Testis (tissue), 3 donors: ENCODE measurements around the gene NPVF. TPM values are rescaled to one million over a fixed set of nuclear protein-coding genes. Genes with fewer than 3 reads are reported as not detected.

Experiments used
- DNase-seq: peaks from one replicate; pipeline ENCODE4 v3.0.0-alpha.2; 2019
- H3K27ac ChIP-seq, 2 donors: fragments of 200-600 bp; sonication (generic); one replicate each; pipeline ENCODE4 v1.5.1; 2019
- H3K27me3 ChIP-seq: fragments of 200-600 bp; sonication (generic); one replicate; pipeline ENCODE4 v1.5.1; 2019
- H3K36me3 ChIP-seq: fragments of 200-600 bp; sonication (generic); one replicate; pipeline ENCODE4 v1.5.1; 2017; ENCODE audit warnings: low read depth; ENCODE audit errors: missing control alignments
- H3K4me1 ChIP-seq: fragments of 200-600 bp; sonication (generic); one replicate; pipeline ENCODE4 v1.5.1; 2019
- H3K4me3 ChIP-seq, 2 donors: fragments of 200-600 bp; sonication (generic); one replicate each; pipeline ENCODE4 v1.5.1; 2017 to 2019
- H3K9me3 ChIP-seq: fragments of 200-600 bp; sonication (generic); one replicate; pipeline ENCODE4 v1.5.1; 2017
- POLR2A ChIP-seq: fragments of 450-650 bp; IDR thresholded peaks from one replicate; pipeline ENCODE4 v1.6.1; 2017; ENCODE audit warnings: antibody characterized with exemption, mild to moderate bottlenecking, moderate library complexity
- WGBS, 2 donors: methylation state at CpG; one replicate each; pipeline ENCODE4 v1.1.5; 2018; 5-methylcytosine and 5-hydroxymethylcytosine counted together
- intact Hi-C: fragments of 100-400 bp; cut with DNase I; formaldehyde crosslinking; loops from one replicate; pipeline ENCODE4 v1.15.1; 2023; ENCODE audit warnings: low total_unique reads
- polyA plus RNA-seq: library from polyadenylated mRNA; stranded (reverse); fragments of 350-450 nt; fragmentation: Illumina TruSeq; extraction: RNeasy Lipid Tissue Mini Kit (QIAGEN cat#74804); gene quantifications from one replicate; pipeline ENCODE4 v1.2.3, GENCODE V29; 2014; ENCODE audit warnings: low read depth, low replicate concordance; ENCODE audit not compliant: insufficient read depth
- total RNA-seq, 2 donors: library from RNA; depleted of rRNA; stranded (reverse); fragments of >200 nt; gene quantifications; one replicate each; pipeline ENCODE4 v1.2.3, GENCODE V29; 2016
- TF ChIP-seq, protein P1 (sequence below), 3 experiments: fragments of 450-650 bp in 2 of 3; fragments of 200-600 bp in 1 of 3; sonication (generic) in 1 of 3; IDR thresholded peaks; one replicate each; pipeline ENCODE4 v1.5.1; 2016 to 2019; ENCODE audit warnings: antibody characterized with exemption in 3 of 3, mild to moderate bottlenecking in 2 of 3, moderate library complexity in 1 of 3

The NPVF gene
- total and polyA plus RNA-seq, 3 donors from 2014 or later: not detected

DNA sequence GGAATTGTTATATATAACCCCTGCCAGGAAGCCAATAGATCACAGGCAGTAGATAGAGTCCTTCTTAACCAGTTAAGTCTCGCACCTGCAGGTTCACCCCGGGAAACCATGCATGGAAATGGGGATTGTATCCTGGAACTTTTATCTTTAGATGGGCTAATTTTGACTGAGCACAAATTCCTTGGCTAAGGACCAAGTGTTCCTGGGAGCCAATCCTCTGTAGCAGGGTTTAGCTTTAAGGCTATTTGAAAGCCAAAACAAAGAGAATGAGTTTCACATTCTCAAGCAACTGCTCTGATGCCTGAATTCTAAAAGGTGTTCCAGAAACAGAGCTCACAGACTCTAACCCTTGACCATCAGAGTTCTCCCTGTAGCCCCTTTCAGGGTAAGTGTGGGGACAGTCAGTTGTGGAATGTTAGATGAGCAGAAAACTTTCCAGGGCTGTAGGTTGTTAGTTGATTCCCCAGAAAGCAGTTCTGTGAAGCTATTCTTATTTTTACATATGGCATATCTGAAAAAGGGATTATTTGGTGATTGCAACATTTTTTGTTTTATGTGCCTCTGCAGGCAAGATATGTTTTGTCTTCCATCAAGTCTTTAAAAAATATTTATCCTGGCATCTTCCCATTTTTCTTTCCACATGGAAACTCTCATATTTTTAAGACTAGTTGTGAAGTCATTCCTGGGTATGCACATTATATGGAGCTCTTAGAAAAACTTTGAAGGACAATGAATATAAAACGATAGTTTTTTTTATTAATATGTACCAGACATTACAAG lies 16.2 kb upstream of the NPVF start:
- intact Hi-C loops: no loop called here
- no peak for DNase-seq
- Histone ChIP-seq H3K9me3 (no peaks in the 10 kb centered on the region), H3K36me3 (no peaks in the 10 kb centered on the region), H3K4me1 (no peaks in the 10 kb centered on the region), H3K4me3 (no peak overlapping the region), H3K27me3 (no peaks in the 10 kb centered on the region), H3K27ac (no peak overlapping the region)
- 38 to 53% methylated on average over 3 of the region's 3 CpGs for WGBS, 2 donors
- no peak for TF ChIP-seq POLR2A
- TF ChIP-seq, protein P1, sequence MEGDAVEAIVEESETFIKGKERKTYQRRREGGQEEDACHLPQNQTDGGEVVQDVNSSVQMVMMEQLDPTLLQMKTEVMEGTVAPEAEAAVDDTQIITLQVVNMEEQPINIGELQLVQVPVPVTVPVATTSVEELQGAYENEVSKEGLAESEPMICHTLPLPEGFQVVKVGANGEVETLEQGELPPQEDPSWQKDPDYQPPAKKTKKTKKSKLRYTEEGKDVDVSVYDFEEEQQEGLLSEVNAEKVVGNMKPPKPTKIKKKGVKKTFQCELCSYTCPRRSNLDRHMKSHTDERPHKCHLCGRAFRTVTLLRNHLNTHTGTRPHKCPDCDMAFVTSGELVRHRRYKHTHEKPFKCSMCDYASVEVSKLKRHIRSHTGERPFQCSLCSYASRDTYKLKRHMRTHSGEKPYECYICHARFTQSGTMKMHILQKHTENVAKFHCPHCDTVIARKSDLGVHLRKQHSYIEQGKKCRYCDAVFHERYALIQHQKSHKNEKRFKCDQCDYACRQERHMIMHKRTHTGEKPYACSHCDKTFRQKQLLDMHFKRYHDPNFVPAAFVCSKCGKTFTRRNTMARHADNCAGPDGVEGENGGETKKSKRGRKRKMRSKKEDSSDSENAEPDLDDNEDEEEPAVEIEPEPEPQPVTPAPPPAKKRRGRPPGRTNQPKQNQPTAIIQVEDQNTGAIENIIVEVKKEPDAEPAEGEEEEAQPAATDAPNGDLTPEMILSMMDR (IDR thresholded peaks at IDR 0.05): no peak

DNA sequence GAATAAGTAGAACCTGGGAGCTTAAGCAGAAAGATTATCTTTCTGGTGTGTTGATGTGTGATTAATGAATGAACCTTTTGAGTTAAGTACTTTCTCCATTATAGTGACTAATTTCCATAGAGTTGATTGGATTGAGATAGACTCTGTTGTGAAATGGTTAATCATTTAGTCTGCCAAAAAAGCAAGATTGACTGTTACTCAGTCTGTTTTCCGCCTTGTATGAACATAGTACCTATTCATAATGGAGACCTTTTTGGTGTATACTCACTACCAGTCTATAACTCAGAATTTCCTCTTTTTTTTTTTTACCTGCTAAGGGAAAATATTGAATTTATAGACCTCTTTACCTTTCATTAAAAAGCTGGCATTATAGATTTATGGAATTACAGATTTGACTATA lies 14.4 kb upstream of the NPVF start:
- H3K9me3 ChIP-seq: no peaks in the 10 kb centered on the region
- 95 to 100% methylated on average over 1 of the region's 1 CpG for WGBS, 2 donors
- no peak for TF ChIP-seq POLR2A
- TF ChIP-seq, protein P1 (IDR thresholded peaks at IDR 0.05): no peak
- no peak overlapping the region for H3K4me3 ChIP-seq
- H3K36me3 ChIP-seq: no peaks in the 10 kb centered on the region
- DNase-seq: no peak
- H3K4me1 ChIP-seq: no peaks in the 10 kb centered on the region
- H3K27me3 ChIP-seq: no peaks in the 10 kb centered on the region
- H3K27ac ChIP-seq: no peak overlapping the region
- intact Hi-C loops: no loop called here

DNA sequence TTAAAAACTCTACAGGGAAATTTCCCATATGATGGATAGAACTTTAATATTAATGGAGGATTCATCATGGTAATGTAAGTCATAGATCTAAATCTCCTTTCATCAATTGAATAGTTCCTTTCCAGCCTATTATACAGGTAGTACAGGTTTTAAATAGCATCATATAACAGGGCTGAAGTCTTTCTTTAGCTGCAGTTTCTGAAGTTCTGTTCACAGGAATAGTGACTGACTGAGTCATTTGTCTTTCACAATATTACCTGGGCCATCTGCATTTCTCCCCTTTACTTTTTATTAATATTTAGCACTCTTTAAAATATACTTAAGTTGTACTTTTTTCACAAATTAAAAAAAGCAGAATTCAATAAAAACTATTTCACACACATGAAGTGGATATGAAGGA lies 12.6 kb upstream of the NPVF start:
- Histone ChIP-seq H3K9me3 (no peaks in the 10 kb centered on the region), H3K4me1 (no peaks in the 10 kb centered on the region), H3K27me3 (no peaks in the 10 kb centered on the region), H3K4me3 (no peak overlapping the region), H3K27ac (no peak overlapping the region), H3K36me3 (no peaks in the 10 kb centered on the region)
- DNase-seq: no peak
- intact Hi-C loops: no loop called here
- no peak for TF ChIP-seq POLR2A
- TF ChIP-seq, protein P1 (IDR thresholded peaks at IDR 0.05): no peak

DNA sequence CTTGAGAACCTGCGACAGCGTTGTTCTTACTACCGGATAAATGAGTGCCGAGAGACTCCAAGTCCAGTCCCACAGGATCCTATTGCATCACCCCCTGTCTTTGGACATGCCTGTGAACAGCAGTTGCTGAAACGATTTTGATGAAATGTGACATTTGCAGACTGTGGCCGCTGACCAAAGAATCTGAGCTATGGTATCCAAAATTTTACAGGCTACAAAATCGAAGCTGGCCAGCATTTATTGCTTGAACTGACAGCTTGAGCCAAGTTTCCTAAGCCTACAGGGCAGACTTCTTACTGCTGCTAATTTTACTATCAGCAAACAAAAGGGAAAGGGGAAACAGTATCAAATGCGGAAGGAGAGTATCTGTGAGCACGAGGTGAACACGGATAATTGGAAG lies 12.1 kb upstream of the NPVF start:
- H3K27ac ChIP-seq: no peak overlapping the region
- no peak overlapping the region for H3K4me3 ChIP-seq
- no peaks in the 10 kb centered on the region for H3K9me3 ChIP-seq
- H3K4me1 ChIP-seq: no peaks in the 10 kb centered on the region
- TF ChIP-seq, protein P1 (IDR thresholded peaks at IDR 0.05): no peak
- TF ChIP-seq POLR2A: no peak
- no peaks in the 10 kb centered on the region for H3K36me3 ChIP-seq
- intact Hi-C loops: no loop called here
- no peaks in the 10 kb centered on the region for H3K27me3 ChIP-seq
- 74 to 83% methylated on average over 10 of the region's 10 CpGs for WGBS, 2 donors
- no peak for DNase-seq

DNA sequence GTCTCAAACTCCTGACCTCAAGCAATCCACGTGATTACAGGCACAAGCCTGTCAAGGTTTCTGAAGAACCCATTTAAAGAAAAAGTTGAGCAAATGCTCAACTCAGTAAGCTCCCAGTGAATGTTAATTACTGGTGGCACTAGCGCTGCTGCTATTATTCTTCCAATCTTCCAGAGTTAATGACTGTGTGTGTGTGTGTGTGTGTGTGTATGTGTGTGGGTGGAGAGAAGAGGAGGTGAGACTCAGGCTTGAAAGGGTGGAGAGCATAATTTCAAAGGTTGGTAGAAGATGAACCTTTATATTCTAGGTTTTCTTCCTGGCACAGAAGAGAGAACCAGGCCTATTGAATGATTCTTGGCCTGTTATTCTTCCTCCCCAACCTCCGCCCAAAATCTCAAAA lies 11.6 kb upstream of the NPVF start:
- WGBS, 2 donors: 81 to 94% methylated on average over 3 of the region's 3 CpGs

More for the DNA sequence above, 11.6 kb upstream of the NPVF start:
- no peaks in the 10 kb centered on the region for H3K36me3 ChIP-seq
- H3K9me3 ChIP-seq: no peaks in the 10 kb centered on the region
- H3K27ac ChIP-seq: no peak overlapping the region
- H3K4me1 ChIP-seq: no peaks in the 10 kb centered on the region
- H3K27me3 ChIP-seq: no peaks in the 10 kb centered on the region
- H3K4me3 ChIP-seq: no peak overlapping the region
- TF ChIP-seq POLR2A: no peak
- TF ChIP-seq, protein P1 (IDR thresholded peaks at IDR 0.05): no peak
- intact Hi-C loops: no loop called here
- DNase-seq: no peak
